Stimulated activated CD8-positive, alpha-beta memory T cell treated with anti-CD3 and anti-CD28 coated beads, Interleukin-15, amount 100 ng/mL, for 48 hours (primary cell): ENCODE results near the gene UBE2S.

ENCODE experiments used
- DNase-seq, 2 donors: peaks; one replicate each; pipeline ENCODE4 v3.0.0-alpha.2; 2020; ENCODE audit warnings: low read depth in 2 of 2

UBE2S gene

DNA sequence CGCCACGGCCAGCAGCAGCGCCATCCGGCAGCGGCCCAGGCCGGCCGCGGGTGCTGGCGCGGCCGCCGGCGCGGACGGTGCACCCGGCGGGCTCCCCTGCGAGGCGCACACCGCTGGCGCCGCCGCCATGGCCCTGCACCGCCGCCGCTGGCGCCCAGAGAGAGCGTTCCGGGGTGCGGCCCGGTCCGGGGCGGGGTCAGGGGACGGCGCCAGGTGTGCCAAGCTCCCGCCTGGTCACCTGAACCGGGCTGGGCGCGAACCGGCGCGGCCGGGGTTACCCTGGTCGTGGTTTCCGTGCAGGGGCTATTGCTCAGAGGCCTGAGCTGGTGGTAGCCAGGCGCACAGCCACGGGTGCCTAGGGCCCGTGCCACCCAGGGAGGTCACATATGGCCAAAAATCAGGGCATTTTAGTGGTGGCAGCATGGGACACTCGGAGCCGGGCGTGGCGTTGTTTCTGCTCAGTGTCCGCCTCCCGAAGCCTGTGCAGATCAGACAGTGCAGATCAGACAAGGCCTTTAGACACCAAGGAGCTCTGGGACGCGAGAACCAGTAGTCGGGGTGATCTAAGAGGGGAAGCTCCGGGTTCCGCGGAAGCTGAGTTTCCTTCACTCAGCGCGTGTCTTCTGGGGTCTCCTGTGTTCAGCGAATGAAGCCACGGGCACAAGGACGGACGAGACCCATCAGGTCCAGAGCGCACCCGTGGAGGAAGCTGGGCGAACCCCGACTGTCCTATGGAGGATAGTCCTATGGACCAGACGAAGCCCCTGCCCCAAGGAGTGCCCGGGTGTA is 23.3 kb downstream of the UBE2S start, which contains the start of gene TMEM238:
TSS of gene TMEM238 (minus strand) at position 162 of the 789 bp plus-strand sequence. CDS start at position 129, 33 bp downstream.
- no peak for DNase-seq

DNA sequence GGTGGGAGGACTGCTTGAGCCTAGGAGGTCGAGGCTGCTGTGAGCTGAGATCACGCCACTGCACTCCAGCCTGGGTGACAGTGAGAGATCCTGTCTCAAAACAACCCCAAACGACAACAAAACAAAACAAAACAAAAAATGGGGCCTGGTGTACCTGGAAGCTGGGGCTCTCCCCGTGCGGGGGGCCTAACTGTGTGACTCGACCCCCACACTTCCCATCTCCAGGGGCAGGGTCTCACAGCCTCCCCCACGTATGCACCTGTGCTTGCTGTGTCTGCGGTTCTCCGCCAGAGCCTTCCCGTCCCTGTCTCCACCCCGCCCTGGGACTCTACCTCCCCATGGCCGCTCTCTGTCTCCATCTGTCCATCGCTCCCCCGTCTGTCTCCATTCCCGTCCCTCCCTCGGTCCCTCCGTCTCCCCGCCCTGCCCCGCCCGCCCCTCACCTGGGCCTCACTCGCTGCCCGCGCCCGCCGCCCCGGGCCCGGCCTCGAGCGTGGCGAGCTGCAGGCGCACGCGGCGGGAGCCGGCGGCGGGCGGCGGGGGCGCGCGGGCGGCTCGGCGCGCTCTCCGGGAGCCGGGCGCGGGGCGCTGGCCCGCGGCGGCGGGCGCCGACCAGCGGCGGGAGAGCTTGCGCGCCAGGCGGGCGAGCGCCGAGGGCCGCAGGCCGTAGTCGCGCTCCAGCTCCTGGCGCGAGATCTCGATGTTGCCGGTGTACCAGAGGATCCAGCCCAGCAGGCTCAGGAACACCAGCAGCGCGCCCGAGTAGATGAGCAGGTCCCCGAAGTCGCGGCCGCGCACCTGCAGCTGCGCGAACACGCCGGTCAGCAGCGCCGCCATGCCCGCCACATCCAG is 24.1 kb downstream of the UBE2S start:
- DNase-seq: peak in 1 of 2 donors; percentile 55

DNA sequence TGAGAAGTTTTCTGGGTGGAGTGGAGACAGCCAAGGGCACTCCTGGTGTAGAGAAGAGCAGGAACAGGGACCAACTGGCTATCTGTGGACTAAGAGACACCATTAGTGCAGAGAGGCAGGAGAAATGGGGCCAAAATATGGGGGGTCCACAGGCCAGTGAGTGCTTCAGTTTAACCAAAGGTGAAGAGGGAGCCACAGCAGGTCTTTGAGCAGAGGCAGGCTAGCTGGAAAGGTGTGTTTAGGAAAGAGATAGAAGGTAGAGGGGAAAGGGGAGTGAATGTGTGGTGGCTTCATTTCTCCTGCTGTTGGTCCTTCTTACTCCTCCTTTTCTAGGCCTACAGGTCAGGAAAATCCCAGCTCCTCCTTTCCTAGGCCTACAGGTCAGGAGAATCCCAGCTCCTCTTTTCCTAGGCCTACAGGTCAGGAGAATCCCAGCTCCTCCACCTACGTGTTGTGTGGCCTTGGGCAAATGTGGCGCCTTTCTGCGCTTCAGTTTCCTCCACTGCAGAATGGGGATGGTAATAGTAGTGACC is 25.0 kb downstream of the UBE2S start:
- DNase-seq: no peak

GRCh38 chr19:55382013-55382412 is 25.6 kb downstream of the UBE2S start:
- no peak for DNase-seq

- DNase-seq: no peak
These were observed 28.4 kb downstream of the UBE2S start for GRCh38 chr19:55379174-55379573.

- no peak for DNase-seq
These were observed 30.0 kb downstream of the UBE2S start for GRCh38 chr19:55377356-55378131.

DNA sequence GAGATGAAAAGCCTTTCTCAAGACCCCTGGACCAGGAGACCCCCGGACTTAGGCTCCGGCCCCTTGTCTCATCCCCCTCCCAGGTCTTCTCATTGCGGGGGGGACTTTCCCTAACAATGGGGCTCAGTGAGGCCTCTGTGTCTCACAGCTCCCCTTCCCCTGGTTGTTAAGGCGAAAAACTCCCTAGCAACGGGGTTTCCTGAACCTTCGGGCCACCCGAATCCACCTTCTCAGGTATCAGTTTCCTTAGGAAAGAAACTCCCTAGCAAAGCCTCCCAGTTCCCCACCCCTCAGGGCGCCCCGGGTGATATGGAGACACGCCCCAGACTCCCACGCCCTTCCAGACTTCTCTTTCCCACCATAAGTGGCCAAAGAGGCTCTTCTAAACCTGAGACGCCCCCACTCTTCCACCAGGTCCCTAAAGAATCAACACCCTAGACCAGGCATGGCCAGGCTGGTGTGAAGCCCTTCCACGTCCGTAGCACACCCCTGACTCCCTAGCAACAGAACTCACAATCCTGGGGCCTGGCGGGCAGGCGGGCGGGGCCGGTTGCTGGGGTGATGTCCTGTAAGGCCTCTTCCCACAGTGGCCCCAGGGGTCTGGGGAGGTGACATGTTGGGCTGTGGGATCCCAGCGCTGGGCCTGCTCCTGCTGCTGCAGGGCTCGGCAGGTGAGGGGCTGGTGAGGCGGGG is 31.2 kb downstream of the UBE2S start, which contains the start of gene TMEM190:
TSS of gene TMEM190 (plus strand) at position 586 of the 693 bp plus-strand sequence. CDS start at position 614, 28 bp downstream.
- DNase-seq: no peak

GRCh38 chr19:55373993-55374757 is 33.4 kb downstream of the UBE2S start:
- DNase-seq: no peak

DNA sequence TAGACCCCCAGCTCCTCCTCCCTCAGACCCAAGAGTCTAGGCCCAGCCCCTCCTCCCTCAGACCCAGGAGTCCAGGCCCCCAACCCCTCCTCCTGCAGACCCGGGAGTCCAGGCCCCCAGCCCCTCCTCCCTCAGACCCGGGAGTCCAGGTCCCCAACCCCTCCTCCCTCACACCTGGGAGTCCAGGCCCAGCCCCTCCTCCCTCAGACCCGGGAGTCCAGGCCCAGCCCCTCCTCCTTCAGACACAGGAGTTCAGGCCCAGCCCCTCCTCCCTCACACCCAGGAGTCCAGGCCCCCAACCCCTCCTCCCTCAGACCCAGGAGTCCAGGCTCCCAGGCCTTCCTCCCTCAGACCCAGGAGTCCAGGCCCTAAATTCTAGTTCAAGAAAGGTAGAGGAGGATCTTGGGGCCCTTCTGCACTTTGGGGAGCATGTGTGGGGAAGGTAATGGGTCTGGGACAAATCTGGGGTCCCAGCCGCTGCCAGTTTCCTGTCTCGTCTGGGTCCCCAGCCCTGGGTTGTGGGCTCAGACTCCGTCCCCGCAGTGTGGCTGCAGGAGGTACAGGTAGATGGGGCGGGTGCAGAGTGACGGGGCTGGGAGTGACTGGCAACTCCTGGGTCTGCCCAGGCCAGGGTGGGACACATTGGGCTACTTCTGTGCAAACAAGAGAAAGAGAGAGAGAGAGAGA is 34.1 kb downstream of the UBE2S start:
- DNase-seq: no peak

- peak in 1 of 2 donors; percentile 64 for DNase-seq
These were observed 35.1 kb downstream of the UBE2S start for GRCh38 chr19:55372316-55373081.

DNA sequence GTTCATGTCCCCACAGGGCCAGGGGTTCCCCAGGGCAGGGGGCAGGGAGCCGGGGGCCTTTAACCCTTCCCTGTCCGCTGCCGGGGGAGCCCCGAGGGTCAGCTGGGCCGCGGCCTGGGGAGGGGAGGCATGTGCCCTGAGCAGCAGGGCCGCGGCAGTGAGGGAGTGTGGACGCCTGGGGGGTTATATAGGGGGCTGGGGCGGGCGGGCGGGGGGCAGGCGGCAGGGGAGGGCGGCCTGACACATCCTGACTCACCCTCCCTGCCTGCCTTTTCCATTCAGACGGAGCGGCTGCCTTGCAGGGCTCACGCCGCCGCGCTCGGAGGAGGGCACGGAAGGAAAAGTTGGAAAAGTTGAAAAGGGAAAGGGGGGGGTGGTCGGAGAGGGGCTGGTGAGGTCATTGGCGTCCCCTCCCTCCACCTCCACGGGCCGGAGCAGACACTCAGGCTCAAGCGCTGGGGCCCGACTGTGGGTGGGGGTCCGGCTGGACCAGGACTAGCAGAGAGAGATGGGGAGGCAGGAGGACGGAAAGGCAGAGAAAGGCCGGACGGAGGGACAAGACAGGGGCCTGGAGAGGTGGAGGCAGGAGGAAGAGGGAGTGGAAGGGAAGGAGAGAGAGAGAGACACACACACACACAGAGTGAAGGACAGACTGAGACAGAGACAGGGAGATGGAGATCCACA is 37.1 kb downstream of the UBE2S start, which contains the start of gene IL11:
TSS of gene IL11 (minus strand) at position 159 of the 684 bp plus-strand sequence. CDS start at position 6, 153 bp downstream.
- no peak for DNase-seq

DNA sequence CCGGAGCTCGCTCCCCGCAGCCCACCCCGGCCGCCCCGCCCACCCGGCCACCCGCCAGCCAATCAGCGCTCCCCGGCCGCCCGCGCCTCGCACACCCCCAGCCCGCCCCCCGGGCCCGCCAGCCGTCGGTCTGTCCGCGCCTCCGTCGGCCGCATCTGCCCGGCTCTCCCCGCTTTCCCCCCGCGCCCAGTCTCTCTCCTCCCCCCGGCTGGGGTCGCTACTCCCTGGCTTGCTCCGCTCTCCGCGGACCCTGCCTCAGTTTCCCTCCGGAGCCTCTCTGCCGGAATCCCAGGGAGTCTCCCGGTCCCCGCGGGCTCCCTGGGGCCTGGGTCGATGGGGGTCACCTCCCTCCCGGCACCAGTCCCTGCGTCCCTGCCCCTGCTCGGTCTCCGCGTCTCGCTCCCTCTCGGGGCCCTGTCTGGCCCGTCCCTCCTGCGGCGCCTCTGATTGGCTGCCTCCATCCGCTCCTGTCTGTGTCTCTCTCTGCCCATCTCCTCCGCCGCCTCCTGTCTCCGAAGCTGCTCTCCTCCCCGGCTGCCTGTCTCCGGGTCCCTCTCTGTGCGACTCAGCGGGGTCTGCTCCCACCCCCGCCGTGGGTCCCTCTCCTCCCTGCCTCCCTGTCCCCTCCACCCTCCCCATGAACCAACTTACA is 37.8 kb downstream of the UBE2S start:
- DNase-seq: peak in 1 of 2 donors; percentile 31

DNA sequence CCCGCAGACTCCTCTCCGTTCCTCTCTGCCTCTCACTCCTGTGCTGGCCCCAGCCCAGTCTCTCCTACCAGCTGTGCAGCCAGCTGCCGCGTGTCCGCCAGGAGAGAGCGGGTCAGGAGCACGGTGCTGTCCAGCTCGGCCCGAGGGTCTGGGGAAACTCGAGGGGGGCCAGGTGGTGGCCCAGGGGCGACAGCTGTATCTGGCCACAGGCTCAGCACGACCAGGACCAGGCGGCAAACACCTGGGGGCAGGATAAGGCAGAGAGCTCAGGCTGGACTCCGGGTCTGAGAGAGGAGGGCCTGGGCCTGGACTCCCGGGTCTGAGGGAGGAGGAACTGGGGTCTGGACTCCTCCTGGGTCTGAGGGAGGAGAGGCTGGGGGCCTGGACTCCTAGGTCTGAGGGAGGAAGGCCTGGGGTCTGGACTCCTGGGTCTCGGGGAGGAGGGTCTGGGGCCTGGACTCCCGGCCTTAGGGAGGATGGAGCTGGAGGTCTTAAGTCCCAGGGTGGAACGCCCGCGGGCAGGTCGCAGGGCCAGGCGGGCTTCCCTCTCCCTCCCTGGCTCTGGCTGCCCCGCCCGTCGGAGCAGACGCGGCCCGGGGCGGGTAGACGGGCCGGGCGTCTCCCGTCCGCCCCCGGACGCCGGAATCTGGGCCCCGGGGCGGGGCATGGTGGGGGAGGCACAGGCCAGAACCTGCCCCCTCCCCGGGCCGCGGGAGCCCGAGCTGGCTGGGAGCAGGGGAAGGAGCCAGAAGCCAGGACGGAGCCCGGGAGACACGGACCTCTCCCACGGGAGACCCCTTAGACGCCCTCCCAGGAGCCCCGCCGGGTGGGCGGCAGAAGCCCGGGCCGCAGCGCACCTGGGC is 38.7 kb downstream of the UBE2S start:
- no peak for DNase-seq

GRCh38 chr19:55368106-55368505 is 39.5 kb downstream of the UBE2S start:
- no peak for DNase-seq

DNA sequence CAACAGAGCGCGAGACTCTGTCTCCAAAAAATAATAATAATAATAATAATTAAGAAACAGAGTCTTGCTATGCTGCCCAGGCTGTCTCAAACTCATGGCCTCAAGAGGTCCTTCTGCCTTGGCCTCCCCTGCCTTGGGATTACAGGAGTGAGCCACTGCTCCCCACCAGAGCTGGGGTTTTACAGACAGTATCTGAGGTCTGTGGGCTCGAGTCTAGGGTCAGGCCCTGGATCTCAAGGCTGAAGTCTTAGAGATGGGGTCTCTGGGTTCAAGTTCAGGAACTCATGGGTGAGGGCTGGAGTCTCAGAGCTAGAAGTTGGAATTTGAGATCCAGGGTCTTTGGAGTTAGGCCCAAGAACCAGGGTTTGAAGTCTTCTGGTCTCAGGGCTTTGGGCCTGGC is 40.8 kb downstream of the UBE2S start:
- DNase-seq: no peak

- no peak for DNase-seq
These were observed 41.6 kb downstream of the UBE2S start for GRCh38 chr19:55365964-55366363.

DNA sequence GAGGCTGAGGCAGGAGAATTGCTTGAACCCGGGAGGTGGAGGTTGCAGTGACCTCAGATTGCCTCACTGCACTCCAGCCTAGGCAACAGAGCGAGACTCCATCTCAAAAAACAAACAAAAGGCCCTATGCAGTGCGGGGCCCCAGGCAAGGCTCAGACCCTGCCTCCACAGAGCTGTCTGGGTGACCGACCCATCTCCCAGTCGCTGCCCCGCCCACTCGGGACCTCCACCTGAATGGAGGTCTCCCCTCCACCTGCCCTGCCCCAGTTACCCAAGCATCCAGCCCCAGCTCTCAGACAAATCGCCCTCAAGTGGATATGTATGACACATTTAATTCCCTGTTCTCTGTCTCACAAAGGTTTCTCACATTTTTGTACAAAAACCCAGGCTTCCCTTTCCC is 42.3 kb downstream of the UBE2S start:
- no peak for DNase-seq
